Esophagus muscularis mucosa (tissue), 4 donors: ENCODE data around the gene CRTAP. TPM values are rescaled to one million over a fixed set of nuclear protein-coding genes. Genes with fewer than 3 reads are reported as not detected.

Experiments used
- DNase-seq: peaks from one replicate; pipeline ENCODE4 v3.0.0-alpha.2; 2017; ENCODE audit errors: extremely low spot score
- H3K27ac ChIP-seq, 4 donors: fragments of 200-600 bp; sonication (generic); replicated peaks in 1 of 4; 1 replicate in 3 of 4; 2 replicates in 1 of 4; pipeline ENCODE4 v1.5.1; 2016 to 2019; ENCODE audit warnings: mild to moderate bottlenecking in 1 of 4
- H3K27me3 ChIP-seq, 4 donors: fragments of 200-600 bp; sonication (generic); one replicate each; pipeline versions ENCODE4 v1.5.1 to v1.6.0; 2016 to 2019
- H3K36me3 ChIP-seq, 4 donors: fragments of 200-600 bp; sonication (generic); one replicate each; pipeline ENCODE4 v1.5.1; 2016 to 2019
- H3K4me1 ChIP-seq, 4 donors: fragments of 200-600 bp; sonication (generic); one replicate each; pipeline ENCODE4 v1.5.1; 2016 to 2019
- H3K4me3 ChIP-seq, 4 donors: fragments of 200-600 bp; sonication (generic); 1 replicate in 2 of 4; 2 replicates in 2 of 4; pipeline ENCODE4 v1.5.1; 2016 to 2019; ENCODE audit warnings: mild to moderate bottlenecking in 4 of 4, moderate library complexity in 1 of 4
- H3K9me3 ChIP-seq, 4 donors: fragments of 200-600 bp; sonication (generic); 1 replicate in 3 of 4; 2 replicates in 1 of 4; pipeline ENCODE4 v1.5.1; 2016 to 2019
- CTCF ChIP-seq, 3 experiments: fragments of 200-600 bp in 2 of 3; fragments of 450-650 bp in 1 of 3; sonication (generic) in 2 of 3; IDR thresholded peaks; one replicate each; pipeline ENCODE4 v1.5.1; 2017 to 2019; ENCODE audit warnings: antibody characterized with exemption in 3 of 3, mild to moderate bottlenecking in 2 of 3, moderate library complexity in 1 of 3
- EP300 ChIP-seq: sonication (generic); formaldehyde crosslinking; IDR thresholded peaks from one replicate; pipeline ENCODE4 v1.6.1; 2017; ENCODE audit warnings: antibody characterized with exemption
- POLR2A ChIP-seq: fragments of 450-650 bp; IDR thresholded peaks from one replicate; pipeline ENCODE4 v1.6.1; 2017; ENCODE audit warnings: antibody characterized with exemption, moderate library complexity, mild to moderate bottlenecking, low read depth
- POLR2AphosphoS5 ChIP-seq, 2 donors: sonication (generic); formaldehyde crosslinking; IDR thresholded peaks; one replicate each; pipeline ENCODE4 v1.6.1; 2017; ENCODE audit warnings: antibody characterized with exemption in 2 of 2
- WGBS: methylation state at CpG from one replicate; pipeline ENCODE4 v1.1.5; 2018; 5-methylcytosine and 5-hydroxymethylcytosine counted together
- intact Hi-C: fragments of 100-400 bp; cut with DNase I; formaldehyde crosslinking; loops from one replicate; pipeline ENCODE4 v1.15.1; 2023
- total RNA-seq, 4 donors: library from RNA; depleted of rRNA; stranded (reverse); fragments of >200 nt; gene quantifications; one replicate each; pipeline versions ENCODE4 v1.1.0 to v1.2.1, GENCODE V29; 2016

CRTAP gene
- total RNA-seq, 4 donors from 2014 or later, result 187 to 282 (median 237) TPM

GRCh38 chr3:33145901-33146580, 32.2 kb downstream of the CRTAP start:
- H3K4me3 ChIP-seq, result no peak overlapping the region
- 85% methylated on average over 9 of the region's 9 CpGs for WGBS
- peak; percentile 82 for DNase-seq
- no peak for TF ChIP-seq EP300
- H3K4me1 ChIP-seq, result peaks cover 4 to 21% (median 14%) of the 10 kb centered on the region in 4 donors
- H3K9me3 ChIP-seq, result no peaks in the 10 kb centered on the region
- intact Hi-C loops, result no loop called here
- H3K27me3 ChIP-seq, result no peaks in the 10 kb centered on the region
- peaks cover 27 to 50% (median 34%) of the 10 kb centered on the region in 4 donors for H3K36me3 ChIP-seq
- no peak overlapping the region for H3K27ac ChIP-seq

GRCh38 chr3:33146791-33147445, 33.1 kb downstream of the CRTAP start:
- intact Hi-C loops, result no loop called here
- 62% methylated on average over 8 of the region's 8 CpGs for WGBS
- TF ChIP-seq CTCF (IDR thresholded peaks at IDR 0.05), result no peak
- TF ChIP-seq EP300, result no peak
- no peak for TF ChIP-seq POLR2A
- no peak for TF ChIP-seq POLR2AphosphoS5 (IDR thresholded peaks at IDR 0.05)
- Histone ChIP-seq H3K4me3 (no peak overlapping the region), H3K4me1 (peaks cover 4 to 21% (median 14%) of the 10 kb centered on the region in 4 donors), H3K36me3 (peaks cover 19 to 42% (median 30%) of the 10 kb centered on the region in 4 donors), H3K27me3 (no peaks in the 10 kb centered on the region), H3K9me3 (no peaks in the 10 kb centered on the region), H3K27ac (peak overlapping the region in 1 of 4 donors; percentile 4)
- DNase-seq, result peak; percentile 89

GRCh38 chr3:33149342-33149741, 35.5 kb downstream of the CRTAP start:
- 96% methylated on average over 3 of the region's 6 CpGs for WGBS
- H3K27me3 ChIP-seq, result no peaks in the 10 kb centered on the region
- TF ChIP-seq POLR2AphosphoS5 (IDR thresholded peaks at IDR 0.05), result no peak
- no peak for TF ChIP-seq EP300
- TF ChIP-seq POLR2A, result no peak
- TF ChIP-seq CTCF (IDR thresholded peaks at IDR 0.05), result no peak
- peak; percentile 39 for DNase-seq
- no peak overlapping the region for H3K27ac ChIP-seq
- H3K9me3 ChIP-seq, result no peaks in the 10 kb centered on the region
- no peak overlapping the region for H3K4me3 ChIP-seq
- peaks cover 0 to 17% (median 11%) of the 10 kb centered on the region in 4 donors for H3K36me3 ChIP-seq
- H3K4me1 ChIP-seq, result peaks cover 4 to 21% (median 14%) of the 10 kb centered on the region in 4 donors
- intact Hi-C loops, result no loop called here

GRCh38 chr3:33152363-33153360, 38.8 kb downstream of the CRTAP start:
- no peaks in the 10 kb centered on the region for H3K36me3 ChIP-seq
- TF ChIP-seq POLR2AphosphoS5 (IDR thresholded peaks at IDR 0.05) (no peak), CTCF (IDR thresholded peaks at IDR 0.05) (no peak), EP300 (no peak), POLR2A (no peak)
- no peaks in the 10 kb centered on the region for H3K27me3 ChIP-seq
- no peaks in the 10 kb centered on the region for H3K9me3 ChIP-seq
- intact Hi-C loops, result no loop called here
- no peak overlapping the region for H3K27ac ChIP-seq
- 95% methylated on average over 15 of the region's 19 CpGs for WGBS
- no peak overlapping the region for H3K4me3 ChIP-seq
- peaks cover 0 to 11% (median 4%) of the 10 kb centered on the region in 4 donors for H3K4me1 ChIP-seq
- DNase-seq, result no peak
